HL-60/S4 treated with retinoic acid at 250 ng/mL for 4 days and 3 days (cell line): ENCODE data around the gene PRKCZ.

Experiments used
- in situ Hi-C: fragments of 300-500 bp; cut with MboI; formaldehyde crosslinking; loops from 2 replicates; pipeline ENCODE4 v1.7.0; 2022; ENCODE audit warnings: low sequenced_read_pairs

Gene PRKCZ

GRCh38 chr1:2172012-2172411, 121.8 kb downstream of the PRKCZ start:
- in situ Hi-C loops, result loop anchor here (10.0 kb wide), 1 partner anchor 77 kb away; no protein-coding TSS in a partner anchor

GRCh38 chr1:2172551-2173146, 122.4 kb downstream of the PRKCZ start:
- in situ Hi-C loops, result loop anchor here (10.0 kb wide), 1 partner anchor 78 kb away; no protein-coding TSS in a partner anchor

GRCh38 chr1:2173546-2174347, 123.5 kb downstream of the PRKCZ start:
- in situ Hi-C loops, result loop anchor here (10.0 kb wide), 1 partner anchor 79 kb away; no protein-coding TSS in a partner anchor

- in situ Hi-C loops, result loop anchor here (10.0 to 25.0 kb wide), 2 partner anchors 80 to 413 kb away; partner anchors contain the start of gene PRXL2B
Observed at GRCh38 chr1:2174348-2175054, 124.3 kb downstream of the PRKCZ start.

GRCh38 chr1:2175055-2175414, 124.8 kb downstream of the PRKCZ start:
- in situ Hi-C loops, result loop anchor here (10.0 to 25.0 kb wide), 2 partner anchors 80 to 412 kb away; partner anchors contain the start of gene PRXL2B

- in situ Hi-C loops, result loop anchor here (10.0 to 25.0 kb wide), 2 partner anchors 81 to 411 kb away; partner anchors contain the start of gene PRXL2B
Observed at GRCh38 chr1:2175681-2176454, 125.7 kb downstream of the PRKCZ start.

GRCh38 chr1:2176615-2177014, 126.4 kb downstream of the PRKCZ start:
- in situ Hi-C loops, result loop anchor here (10.0 to 25.0 kb wide), 2 partner anchors 82 to 411 kb away; partner anchors contain the start of gene PRXL2B

- in situ Hi-C loops, result loop anchor here (10.0 to 25.0 kb wide), 2 partner anchors 83 to 410 kb away; partner anchors contain the start of gene PRXL2B
Observed at GRCh38 chr1:2177541-2177940, 127.3 kb downstream of the PRKCZ start.

GRCh38 chr1:2177946-2178538, 127.8 kb downstream of the PRKCZ start:
- in situ Hi-C loops, result loop anchor here (10.0 to 25.0 kb wide), 2 partner anchors 83 to 409 kb away; partner anchors contain the start of gene PRXL2B

- in situ Hi-C loops, result loop anchor here (10.0 to 25.0 kb wide), 2 partner anchors 84 to 408 kb away; partner anchors contain the start of gene PRXL2B
Observed at GRCh38 chr1:2178875-2179274, 128.7 kb downstream of the PRKCZ start.

- in situ Hi-C loops, result loop anchor here (10.0 to 25.0 kb wide), 2 partner anchors 85 to 408 kb away; partner anchors contain the start of gene PRXL2B
Observed at GRCh38 chr1:2179283-2180013, 129.2 kb downstream of the PRKCZ start.

GRCh38 chr1:2180297-2181245, 130.4 kb downstream of the PRKCZ start:
- in situ Hi-C loops, result loop anchor here (25.0 kb wide), 1 partner anchor 407 kb away; the partner anchor contains the start of gene PRXL2B

- in situ Hi-C loops, result loop anchor here (25.0 kb wide), 1 partner anchor 406 kb away; the partner anchor contains the start of gene PRXL2B
Observed at GRCh38 chr1:2181271-2181670, 131.1 kb downstream of the PRKCZ start.

GRCh38 chr1:2181752-2182151, 131.5 kb downstream of the PRKCZ start:
- in situ Hi-C loops, result loop anchor here (25.0 kb wide), 1 partner anchor 406 kb away; the partner anchor contains the start of gene PRXL2B

- in situ Hi-C loops, result loop anchor here (25.0 kb wide), 1 partner anchor 405 kb away; the partner anchor contains the start of gene PRXL2B
Observed at GRCh38 chr1:2182376-2182775, 132.2 kb downstream of the PRKCZ start.

GRCh38 chr1:2183937-2184334, 133.7 kb downstream of the PRKCZ start:
- in situ Hi-C loops, result loop anchor here (25.0 kb wide), 1 partner anchor 403 kb away; the partner anchor contains the start of gene PRXL2B

- in situ Hi-C loops, result loop anchor here (25.0 kb wide), 1 partner anchor 403 kb away; the partner anchor contains the start of gene PRXL2B
Observed at GRCh38 chr1:2184531-2184930, 134.3 kb downstream of the PRKCZ start.
